ENCODE measurements around the gene UBALD2.

GRCh38 chr17:76276461-76277299 lies 11.5 kb downstream of the UBALD2 start:
- TF ChIP-seq MXI1 (IDR thresholded peaks at IDR 0.05; ENCODE audit: borderline replicate concordance, low read depth, low read length), result no peak
- TF ChIP-seq, protein P1, sequence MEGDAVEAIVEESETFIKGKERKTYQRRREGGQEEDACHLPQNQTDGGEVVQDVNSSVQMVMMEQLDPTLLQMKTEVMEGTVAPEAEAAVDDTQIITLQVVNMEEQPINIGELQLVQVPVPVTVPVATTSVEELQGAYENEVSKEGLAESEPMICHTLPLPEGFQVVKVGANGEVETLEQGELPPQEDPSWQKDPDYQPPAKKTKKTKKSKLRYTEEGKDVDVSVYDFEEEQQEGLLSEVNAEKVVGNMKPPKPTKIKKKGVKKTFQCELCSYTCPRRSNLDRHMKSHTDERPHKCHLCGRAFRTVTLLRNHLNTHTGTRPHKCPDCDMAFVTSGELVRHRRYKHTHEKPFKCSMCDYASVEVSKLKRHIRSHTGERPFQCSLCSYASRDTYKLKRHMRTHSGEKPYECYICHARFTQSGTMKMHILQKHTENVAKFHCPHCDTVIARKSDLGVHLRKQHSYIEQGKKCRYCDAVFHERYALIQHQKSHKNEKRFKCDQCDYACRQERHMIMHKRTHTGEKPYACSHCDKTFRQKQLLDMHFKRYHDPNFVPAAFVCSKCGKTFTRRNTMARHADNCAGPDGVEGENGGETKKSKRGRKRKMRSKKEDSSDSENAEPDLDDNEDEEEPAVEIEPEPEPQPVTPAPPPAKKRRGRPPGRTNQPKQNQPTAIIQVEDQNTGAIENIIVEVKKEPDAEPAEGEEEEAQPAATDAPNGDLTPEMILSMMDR (conservative IDR thresholded peaks at IDR 0.05; ENCODE audit: low read depth, low read length), result no peak
- TF ChIP-seq POLR2A (IDR thresholded peaks at IDR 0.05; ENCODE audit: low read depth, low read length), result no peak
- TF ChIP-seq CHD1 (IDR thresholded peaks at IDR 0.05; ENCODE audit: low read depth, low read length), result no peak
- TF ChIP-seq BHLHE40 (IDR thresholded peaks at IDR 0.05; ENCODE audit: low read depth, low read length), result no peak

Data from IMR-90 (cell line).